Activated CD4-positive, alpha-beta T cell treated with anti-CD3 and anti-CD28 coated beads for 36 hours (primary cell): Measurements from ENCODE around the gene TMEM30B. TPM values are rescaled to one million over a fixed set of nuclear protein-coding genes. Genes with fewer than 3 reads are reported as not detected.
"Not testable (repeated sequence)": the region's sequence is repeated elsewhere in the genome, so short reads cannot be mapped to it uniquely, and the experiment has no call there.

Experiments used
- ATAC-seq: fragments of 200-7000 bp; cut with Tn5 transposase; one replicate; pipeline ENCODE4 v1.10.0; 2021; ENCODE audit warnings: mild to moderate bottlenecking, moderate library complexity
- CTCF ChIA-PET: fragments of 350-600 bp; sonication (Branson Sonifier 250); formaldehyde crosslinking; loops from one replicate; lab custom pipeline; 2021; ENCODE audit warnings: antibody characterized with exemption; lab: Charles Lee
- POLR2A ChIA-PET: fragments of 350-600 bp; sonication (Branson Sonifier 250); formaldehyde crosslinking; loops from one replicate; lab custom pipeline; 2021; ENCODE audit warnings: antibody characterized with exemption, inconsistent platforms; lab: Charles Lee
- DNase-seq: peaks from one replicate; pipeline ENCODE4 v3.0.0-alpha.2; 2020
- H3K27ac Mint-ChIP-seq: one replicate; pipeline ENCODE4 v1.8.0; 2021; ENCODE audit warnings: mixed read lengths
- H3K27me3 Mint-ChIP-seq: one replicate; pipeline ENCODE4 v1.8.0; 2021; ENCODE audit warnings: mixed read lengths
- H3K36me3 Mint-ChIP-seq: one replicate; pipeline ENCODE4 v1.8.0; 2021; ENCODE audit warnings: low read depth, mixed read lengths
- H3K4me1 Mint-ChIP-seq: one replicate; pipeline ENCODE4 v1.8.0; 2021; ENCODE audit warnings: mixed read lengths
- H3K4me3 Mint-ChIP-seq: one replicate; pipeline ENCODE4 v1.8.0; 2021; ENCODE audit warnings: mild to moderate bottlenecking, moderate library complexity, mixed read lengths
- H3K9me3 Mint-ChIP-seq: one replicate; pipeline ENCODE4 v1.8.0; 2021; ENCODE audit warnings: low read depth, mixed read lengths
- intact Hi-C, 2 experiments: fragments of 100-400 bp; cut with DNase I in 1 of 2; cut with micrococcal nuclease in 1 of 2; formaldehyde crosslinking; loops; one replicate each; pipeline versions ENCODE4 v1.14.2 to v1.15.1; 2022 to 2024; cut with DNase I, micrococcal nuclease
- total RNA-seq, 2 experiments: library from RNA; stranded (reverse); gene quantifications; one replicate each; pipeline ENCODE4 v1.2.3, GENCODE V29; 2021

Gene TMEM30B
- total RNA-seq, 2 experiments from 2014 or later = 1.3 to 2.1 TPM

DNA sequence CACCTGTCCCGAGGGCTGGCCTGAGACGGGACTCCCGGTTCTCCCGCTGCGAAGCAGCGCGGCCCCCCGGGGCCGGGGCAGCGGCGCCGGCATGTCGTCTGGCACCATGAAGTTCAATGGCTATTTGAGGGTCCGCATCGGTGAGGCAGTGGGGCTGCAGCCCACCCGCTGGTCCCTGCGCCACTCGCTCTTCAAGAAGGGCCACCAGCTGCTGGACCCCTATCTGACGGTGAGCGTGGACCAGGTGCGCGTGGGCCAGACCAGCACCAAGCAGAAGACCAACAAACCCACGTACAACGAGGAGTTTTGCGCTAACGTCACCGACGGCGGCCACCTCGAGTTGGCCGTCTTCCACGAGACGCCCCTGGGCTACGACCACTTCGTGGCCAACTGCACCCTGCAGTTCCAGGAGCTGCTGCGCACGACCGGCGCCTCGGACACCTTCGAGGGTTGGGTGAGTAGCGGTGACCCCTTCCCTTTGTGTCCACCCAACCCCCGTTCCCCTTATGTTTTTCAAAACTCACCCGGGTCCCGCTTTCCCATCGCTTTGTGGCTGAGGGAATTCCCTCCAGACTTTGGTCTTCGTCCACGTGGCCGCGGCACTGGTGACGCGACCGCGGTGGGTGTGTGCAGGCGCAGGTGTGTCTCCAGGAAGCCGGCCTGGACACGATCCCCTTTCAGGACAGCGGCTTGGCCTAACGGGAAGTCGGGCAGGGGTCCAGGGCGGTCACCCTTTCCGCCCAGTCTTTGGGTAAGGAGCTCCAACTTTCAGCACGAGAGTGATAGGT, 41.1 kb upstream of the TMEM30B start:
- peak overlapping the region; percentile 92 for H3K4me3 Mint-ChIP-seq
- peaks cover 33% of the 10 kb centered on the region for H3K4me1 Mint-ChIP-seq
- H3K36me3 Mint-ChIP-seq = peaks cover 38% of the 10 kb centered on the region
- H3K27ac Mint-ChIP-seq = peak overlapping the region; percentile 94
- H3K27me3 Mint-ChIP-seq = no peaks in the 10 kb centered on the region
- POLR2A ChIA-PET = interaction anchor here (0.8 to 1.1 kb wide), 2 partner anchors 22 to 66 kb away, joined by 3 read pairs; no protein-coding TSS in a partner anchor
- intact Hi-C loops = loop anchor here (2.0 to 5.0 kb wide), 2 partner anchors 131 to 375 kb away; partner anchors contain the start of gene HIF1A (in 1 of the 2)
- DNase-seq (peak; percentile 61), ATAC-seq (peak; percentile 2)
- CTCF ChIA-PET = interaction anchor here (0.6 to 3.7 kb wide), 13 partner anchors 12 to 345 kb away, joined by 3 to 17 read pairs (median 3); no protein-coding TSS in a partner anchor
- peaks cover 1% of the 10 kb centered on the region for H3K9me3 Mint-ChIP-seq

DNA sequence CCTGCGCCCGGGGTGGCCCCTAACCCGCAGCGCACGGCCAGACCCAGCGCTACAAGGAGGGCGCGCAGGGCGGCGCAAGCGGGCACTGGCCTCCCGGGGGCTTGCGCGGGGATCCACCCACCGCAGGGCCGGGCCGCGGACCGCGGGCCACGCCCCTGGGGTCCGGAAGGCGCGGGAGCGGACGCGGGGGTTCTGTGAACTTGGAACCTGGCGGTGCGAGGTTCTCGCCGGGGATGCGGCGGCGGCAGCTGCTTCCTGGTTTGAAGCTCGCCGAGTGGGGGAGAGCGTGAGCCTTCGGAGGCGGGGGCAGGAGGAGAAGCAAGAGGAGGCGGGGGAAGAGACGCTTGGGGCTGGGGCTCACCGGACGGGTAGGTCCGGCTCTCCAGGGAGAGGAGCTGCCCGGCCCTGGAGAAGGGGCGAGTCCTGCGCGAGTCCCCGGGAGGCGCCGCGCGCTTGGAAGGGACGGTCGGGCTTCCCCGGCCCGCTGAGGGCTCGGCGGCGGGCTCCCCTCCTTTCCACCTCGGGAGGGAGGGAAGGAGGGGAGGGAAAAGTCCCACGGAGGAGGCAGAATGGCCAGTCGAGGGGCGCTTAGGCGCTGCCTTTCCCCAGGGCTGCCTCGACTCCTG, 40.4 kb upstream of the TMEM30B start, which contains the start of gene PRKCH:
TSS of gene PRKCH (plus strand) at position 195 of the 626 bp plus-strand sequence. CDS start 523 bp downstream, outside the sequence.
- H3K27me3 Mint-ChIP-seq = no peaks in the 10 kb centered on the region
- H3K4me3 Mint-ChIP-seq = peak within 1 kb of the TSS; percentile 92
- peak within 1 kb of the TSS; percentile 94 for H3K27ac Mint-ChIP-seq
- intact Hi-C loops = loop anchor here (2.0 to 5.0 kb wide), 3 partner anchors 25 to 376 kb away; partner anchors contain the start of gene HIF1A (in 1 of the 2)
- peak; percentile 63 for ATAC-seq
- DNase-seq = peak; percentile 90
- peaks cover 1% of the 10 kb centered on the region for H3K9me3 Mint-ChIP-seq
- H3K36me3 Mint-ChIP-seq = peaks cover 33% of the 10 kb centered on the region
- ChIA-PET POLR2A (interaction anchor here (0.8 to 1.1 kb wide), 3 partner anchors 9 to 67 kb away, joined by 3 to 5 read pairs (median 3); no protein-coding TSS in a partner anchor), CTCF (interaction anchor here (0.6 to 3.7 kb wide), 7 partner anchors 12 to 346 kb away, joined by 3 to 17 read pairs (median 4); no protein-coding TSS in a partner anchor)
- peaks cover 26% of the 10 kb centered on the region for H3K4me1 Mint-ChIP-seq

- peaks cover 19% of the 10 kb centered on the region for H3K4me1 Mint-ChIP-seq
Measured at GRCh38 chr14:61320806-61321384, 39.8 kb upstream of the TMEM30B start.

GRCh38 chr14:61320170-61320569, 39.0 kb upstream of the TMEM30B start:
- peaks cover 22% of the 10 kb centered on the region for H3K36me3 Mint-ChIP-seq
- H3K9me3 Mint-ChIP-seq, H3K27ac Mint-ChIP-seq, DNase-seq, H3K27me3 Mint-ChIP-seq, H3K4me3 Mint-ChIP-seq, POLR2A ChIA-PET, ATAC-seq: not testable (repeated sequence)
- intact Hi-C loops = loop anchor here (2.0 to 5.0 kb wide), 2 partner anchors 23 to 377 kb away; partner anchors contain the start of gene HIF1A (in 1 of the 2)
- H3K4me1 Mint-ChIP-seq = peaks cover 12% of the 10 kb centered on the region
- CTCF ChIA-PET = interaction anchor here (0.7 to 3.7 kb wide), 5 partner anchors 14 to 106 kb away, joined by 3 to 17 read pairs (median 3); no protein-coding TSS in a partner anchor

More at GRCh38 chr14:61320806-61321384, 39.8 kb upstream of the TMEM30B start:
- intact Hi-C loops = loop anchor here (2.0 to 5.0 kb wide), 2 partner anchors 24 to 376 kb away; partner anchors contain the start of gene HIF1A (in 1 of the 2)
- POLR2A ChIA-PET = interaction anchor here (1.0 to 1.1 kb wide), 2 partner anchors 10 to 68 kb away, joined by 3 to 5 read pairs; no protein-coding TSS in a partner anchor
- no peaks in the 10 kb centered on the region for H3K27me3 Mint-ChIP-seq
- peaks cover 1% of the 10 kb centered on the region for H3K9me3 Mint-ChIP-seq
- no peak for ATAC-seq
- H3K36me3 Mint-ChIP-seq = peaks cover 29% of the 10 kb centered on the region
- H3K4me3 Mint-ChIP-seq = peak overlapping the region; percentile 92
- peak overlapping the region; percentile 20 for H3K27ac Mint-ChIP-seq
- CTCF ChIA-PET = interaction anchor here (0.6 to 3.7 kb wide), 7 partner anchors 13 to 127 kb away, joined by 3 to 17 read pairs (median 4); no protein-coding TSS in a partner anchor
- DNase-seq = no peak

GRCh38 chr14:61319706-61320105, 38.6 kb upstream of the TMEM30B start:
- POLR2A ChIA-PET = no interaction called here
- H3K27me3 Mint-ChIP-seq = no peaks in the 10 kb centered on the region
- CTCF ChIA-PET = interaction anchor here (0.7 to 3.7 kb wide), 5 partner anchors 14 to 105 kb away, joined by 3 to 17 read pairs (median 3); no protein-coding TSS in a partner anchor
- H3K36me3 Mint-ChIP-seq = peaks cover 20% of the 10 kb centered on the region
- no peak overlapping the region for H3K27ac Mint-ChIP-seq
- no peak overlapping the region for H3K4me3 Mint-ChIP-seq
- no peak for ATAC-seq
- intact Hi-C loops = loop anchor here (2.0 to 5.0 kb wide), 2 partner anchors 23 to 378 kb away; partner anchors contain the start of gene HIF1A (in 1 of the 2)
- DNase-seq = no peak
- peaks cover 1% of the 10 kb centered on the region for H3K9me3 Mint-ChIP-seq
- H3K4me1 Mint-ChIP-seq = peaks cover 8% of the 10 kb centered on the region

DNA sequence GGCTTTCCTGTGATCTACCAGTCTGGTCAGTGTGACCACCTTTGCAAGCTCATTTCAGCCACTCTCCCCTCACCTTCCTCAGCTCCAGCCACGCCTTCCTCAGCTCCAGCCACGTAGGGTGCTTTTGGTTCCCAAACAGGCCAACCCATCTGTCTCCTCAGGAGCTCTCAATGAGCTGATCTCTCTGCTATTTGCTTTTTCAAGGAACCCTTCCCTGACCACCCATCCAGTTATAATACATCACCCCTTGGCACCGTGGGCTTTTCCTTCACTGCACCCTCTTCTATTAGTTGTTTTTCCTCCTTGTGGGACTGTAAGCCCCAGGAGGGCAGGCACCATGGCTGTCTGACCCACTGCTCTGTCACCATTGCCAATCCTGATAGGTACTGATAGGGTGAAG, 37.9 kb upstream of the TMEM30B start:
- intact Hi-C loops = no loop called here
- no peak for DNase-seq
- no peak overlapping the region for H3K4me3 Mint-ChIP-seq
- CTCF ChIA-PET = interaction anchor here (0.9 to 1.1 kb wide), 4 partner anchors 14 to 114 kb away, joined by 3 to 4 read pairs (median 4); no protein-coding TSS in a partner anchor
- H3K36me3 Mint-ChIP-seq = peaks cover 22% of the 10 kb centered on the region
- peaks cover 5% of the 10 kb centered on the region for H3K4me1 Mint-ChIP-seq
- no peaks in the 10 kb centered on the region for H3K27me3 Mint-ChIP-seq
- peaks cover 3% of the 10 kb centered on the region for H3K9me3 Mint-ChIP-seq
- ATAC-seq = no peak
- POLR2A ChIA-PET = no interaction called here
- no peak overlapping the region for H3K27ac Mint-ChIP-seq

DNA sequence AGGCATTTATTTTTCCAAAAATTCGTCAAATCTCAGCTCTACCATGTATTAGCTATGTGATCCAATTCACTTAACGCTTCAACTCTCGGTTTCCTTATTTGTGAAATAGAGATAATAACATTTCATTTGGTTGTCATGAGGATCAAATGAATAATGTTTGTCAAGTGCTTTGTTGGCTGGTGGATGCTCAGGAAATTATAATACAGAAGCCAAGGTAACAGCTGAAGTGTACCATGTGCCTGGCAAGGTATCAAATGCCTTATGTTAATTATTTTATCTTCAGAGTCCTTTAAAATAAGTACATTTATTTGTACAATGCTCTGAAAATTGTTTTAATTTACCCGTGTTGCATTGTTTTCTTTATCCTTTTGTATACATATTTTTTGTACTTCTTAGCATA, 34.2 kb upstream of the TMEM30B start:
- POLR2A ChIA-PET = no interaction called here

DNA sequence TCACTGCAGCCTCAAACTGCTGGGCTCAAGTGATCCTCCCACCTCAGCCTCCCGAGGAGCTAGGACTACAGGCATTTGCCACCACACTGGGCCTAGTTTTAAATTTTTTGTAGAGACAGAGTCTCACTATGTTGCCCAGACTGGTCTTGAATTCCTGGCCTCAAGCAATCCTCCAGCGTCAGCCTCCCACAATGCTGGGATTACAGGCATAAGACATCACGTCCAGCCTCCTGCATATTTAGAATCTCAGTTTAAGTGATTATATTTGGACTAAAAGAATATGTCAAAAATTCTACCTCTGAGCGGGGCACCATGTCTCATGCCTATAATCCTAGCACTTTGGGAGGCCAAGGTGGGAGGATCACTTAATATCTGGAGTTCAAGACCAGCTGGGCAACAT, 27.6 kb upstream of the TMEM30B start:
- DNase-seq, POLR2A ChIA-PET, H3K4me3 Mint-ChIP-seq, H3K27me3 Mint-ChIP-seq, H3K27ac Mint-ChIP-seq, ATAC-seq, intact Hi-C loops: not testable (repeated sequence)
- peaks cover 40% of the 10 kb centered on the region for H3K36me3 Mint-ChIP-seq
- peaks cover 39% of the 10 kb centered on the region for H3K9me3 Mint-ChIP-seq
- peaks cover 18% of the 10 kb centered on the region for H3K4me1 Mint-ChIP-seq
- CTCF ChIA-PET = interaction anchor here (0.7 to 1.3 kb wide), 4 partner anchors 9 to 39 kb away, joined by 3 to 4 read pairs (median 3); no protein-coding TSS in a partner anchor

More for the DNA sequence above, 34.2 kb upstream of the TMEM30B start:
- Mint-ChIP-seq H3K4me1 (peaks cover 4% of the 10 kb centered on the region), H3K36me3 (peaks cover 24% of the 10 kb centered on the region), H3K9me3 (peaks cover 19% of the 10 kb centered on the region), H3K27ac (no peak overlapping the region), H3K27me3 (no peaks in the 10 kb centered on the region), H3K4me3 (no peak overlapping the region)
- DNase-seq (no peak), ATAC-seq (no peak)
- CTCF ChIA-PET = no interaction called here
- intact Hi-C loops = no loop called here

GRCh38 chr14:61308198-61308597, 27.1 kb upstream of the TMEM30B start:
- Mint-ChIP-seq H3K27ac (no peak overlapping the region), H3K36me3 (peaks cover 39% of the 10 kb centered on the region), H3K4me1 (peaks cover 18% of the 10 kb centered on the region), H3K4me3 (no peak overlapping the region), H3K9me3 (peaks cover 38% of the 10 kb centered on the region), H3K27me3 (no peaks in the 10 kb centered on the region)
- POLR2A ChIA-PET = no interaction called here
- ATAC-seq (no peak), DNase-seq (no peak)
- CTCF ChIA-PET = interaction anchor here (0.8 to 1.3 kb wide), 3 partner anchors 8 to 40 kb away, joined by 3 to 4 read pairs (median 3); no protein-coding TSS in a partner anchor
- intact Hi-C loops = no loop called here

GRCh38 chr14:61304688-61305087, 23.6 kb upstream of the TMEM30B start:
- ATAC-seq = no peak
- H3K36me3 Mint-ChIP-seq = peaks cover 23% of the 10 kb centered on the region
- POLR2A ChIA-PET = no interaction called here
- no peak overlapping the region for H3K27ac Mint-ChIP-seq
- H3K9me3 Mint-ChIP-seq = peaks cover 17% of the 10 kb centered on the region
- intact Hi-C loops = no loop called here
- DNase-seq = no peak
- no peak overlapping the region for H3K4me3 Mint-ChIP-seq
- CTCF ChIA-PET = interaction anchor here (1.0 to 1.2 kb wide), 3 partner anchors 9 to 28 kb away, joined by 3 to 7 read pairs (median 5); no protein-coding TSS in a partner anchor
- H3K27me3 Mint-ChIP-seq = no peaks in the 10 kb centered on the region
- H3K4me1 Mint-ChIP-seq = peaks cover 29% of the 10 kb centered on the region
